Measurements from ENCODE around the gene UNC13B. TPM values are rescaled to one million over a fixed set of nuclear protein-coding genes. Genes with fewer than 3 reads are reported as not detected.

Gene UNC13B
- total and polyA plus RNA-seq, 2 of the 8 experiments (the other 6 are each of a cell fraction or from before 2014, with no cell fraction given): 23.1 to 51.7 TPM

GRCh38 chr9:35324966-35325365 lies 163.2 kb downstream of the UNC13B start (continued):
- TF ChIP-seq CHD7 (IDR thresholded peaks at IDR 0.05; ENCODE audit: insufficient replicate concordance, low read length) (no peak), POLR2AphosphoS5 (IDR thresholded peaks at IDR 0.05; ENCODE audit: low read depth, low read length) (no peak), RNF2 (IDR thresholded peaks at IDR 0.05; ENCODE audit: borderline replicate concordance, low read depth, low read length, missing control alignments, poor library complexity, severe bottlenecking) (no peak), FOSL1 (IDR thresholded peaks at IDR 0.05; ENCODE audit: insufficient read depth, low read depth, low read length) (no peak), BRCA1 (IDR thresholded peaks at IDR 0.05; ENCODE audit: low read depth, low read length) (no peak), JUN (IDR thresholded peaks at IDR 0.05; ENCODE audit: low read depth, low read length) (no peak), HDAC2 (IDR thresholded peaks at IDR 0.05; ENCODE audit: borderline replicate concordance in 1 of 2, low read depth in 2 of 2, low read length in 2 of 2) (no peak), RAD21 (IDR thresholded peaks at IDR 0.05 in 1 of 2, conservative IDR thresholded peaks at IDR 0.05 in 1 of 2; ENCODE audit: low read depth in 2 of 2, low read length in 2 of 2) (no peak), GTF2F1 (IDR thresholded peaks at IDR 0.05; ENCODE audit: borderline replicate concordance, low read depth, low read length) (no peak), CHD2 (IDR thresholded peaks at IDR 0.05; ENCODE audit: low read length) (no peak), NRF1 (IDR thresholded peaks at IDR 0.05; ENCODE audit: low read depth, low read length) (no peak)
